Measurements from ENCODE around the gene LCN6.
"Not testable (repeated sequence)": the region's sequence is repeated elsewhere in the genome, so short reads cannot be mapped to it uniquely, and the experiment has no call there.

Gene LCN6

DNA sequence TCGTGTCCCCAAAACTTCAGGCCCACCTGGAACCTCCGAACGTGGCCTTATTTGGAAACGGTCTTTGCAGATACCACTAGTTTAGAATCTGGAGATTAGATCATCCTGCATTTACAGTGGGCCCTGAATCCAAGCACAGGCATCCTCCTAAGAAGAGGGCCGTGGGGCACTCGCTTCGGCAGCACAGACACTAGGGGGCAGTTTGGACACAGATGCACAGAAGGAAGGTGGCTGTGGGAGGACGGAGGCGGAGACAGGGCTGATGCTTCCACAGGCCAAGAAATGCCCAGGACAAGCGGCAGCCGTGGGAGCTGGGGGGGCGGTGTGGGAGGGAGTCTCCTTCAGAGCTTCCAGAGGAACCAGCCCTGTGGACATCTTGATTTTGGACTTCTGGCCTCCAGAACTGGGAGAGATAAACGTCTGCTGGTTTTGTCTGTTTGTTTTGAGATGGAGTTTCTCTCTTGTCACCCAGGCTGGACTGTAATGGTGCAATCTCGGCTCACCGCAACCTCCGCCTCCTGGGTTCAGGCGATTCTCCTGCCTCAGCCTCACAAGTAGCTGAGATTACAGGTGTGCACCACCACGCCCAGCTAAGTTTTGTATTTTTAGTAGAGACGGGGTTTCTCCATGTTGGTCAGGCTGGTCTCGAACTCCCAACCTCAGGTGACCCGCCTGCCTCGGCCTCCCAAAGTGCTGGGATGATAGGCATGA, 12.7 kb upstream of the LCN6 start:
- not testable (repeated sequence) for H3K9me3 ChIP-seq (ENCODE audit: control insufficient read depth, insufficient read depth, low read length); H3K4me3 ChIP-seq (ENCODE audit: low read length); H4K20me1 ChIP-seq (ENCODE audit: control insufficient read depth, insufficient read depth, low read depth, low read length); H3K9me2 ChIP-seq (replicated peaks; ENCODE audit: control insufficient read depth, low read length); H3K4me2 ChIP-seq (ENCODE audit: low read length); H3K79me2 ChIP-seq (ENCODE audit: control insufficient read depth, low read length); H3F3A ChIP-seq (ENCODE audit: control insufficient read depth, insufficient read depth); H3K36me3 ChIP-seq (ENCODE audit: control insufficient read depth, low read length); H3K27ac ChIP-seq (ENCODE audit: low read depth, low read length)
- peak; percentile 78 for TF ChIP-seq CTCF (IDR thresholded peaks at IDR 0.05; ENCODE audit: low read depth, low read length, poor library complexity, severe bottlenecking)
- peaks cover 42% of the 10 kb centered on the region for H3K4me1 ChIP-seq (ENCODE audit: control insufficient read depth, low read length)
- H3K27me3 ChIP-seq (ENCODE audit: control insufficient read depth, low read length) = peaks cover 15% of the 10 kb centered on the region

GRCh38 chr9:136760424-136760823, 12.1 kb upstream of the LCN6 start:
- no peaks in the 10 kb centered on the region for H3K9me2 ChIP-seq (replicated peaks; ENCODE audit: control insufficient read depth, low read length)
- H3K79me2 ChIP-seq (ENCODE audit: control insufficient read depth, low read length) = no peaks in the 10 kb centered on the region
- no peaks in the 10 kb centered on the region for H3K36me3 ChIP-seq (ENCODE audit: control insufficient read depth, low read length)
- TF ChIP-seq CTCF (IDR thresholded peaks at IDR 0.05; ENCODE audit: low read depth, low read length, poor library complexity, severe bottlenecking) = no peak
- TF ChIP-seq EZH2phosphoT487 (IDR thresholded peaks at IDR 0.05; ENCODE audit: borderline replicate concordance, low read length) = no peak
- peaks cover 10% of the 10 kb centered on the region for H3K9me3 ChIP-seq (ENCODE audit: control insufficient read depth, insufficient read depth, low read length)
- no peak overlapping the region for H3K4me3 ChIP-seq (ENCODE audit: low read length)
- peaks cover 15% of the 10 kb centered on the region for H3K27me3 ChIP-seq (ENCODE audit: control insufficient read depth, low read length)
- H4K20me1 ChIP-seq (ENCODE audit: control insufficient read depth, insufficient read depth, low read depth, low read length) = no peaks in the 10 kb centered on the region
- H3K4me1 ChIP-seq (ENCODE audit: control insufficient read depth, low read length) = peaks cover 38% of the 10 kb centered on the region
- H3F3A ChIP-seq (ENCODE audit: control insufficient read depth, insufficient read depth) = no peaks in the 10 kb centered on the region; the same call in 1 of the 2 replicates
- no peak overlapping the region for H3K27ac ChIP-seq (ENCODE audit: low read depth, low read length)
- H3K4me2 ChIP-seq (ENCODE audit: low read length) = no peak overlapping the region

GRCh38 chr9:136759436-136760325, 11.4 kb upstream of the LCN6 start:
- peaks cover 10% of the 10 kb centered on the region for H3K9me3 ChIP-seq (ENCODE audit: control insufficient read depth, insufficient read depth, low read length)
- no peaks in the 10 kb centered on the region for H3K79me2 ChIP-seq (ENCODE audit: control insufficient read depth, low read length)
- H3F3A ChIP-seq (ENCODE audit: control insufficient read depth, insufficient read depth) = no peaks in the 10 kb centered on the region; the same call in 1 of the 2 replicates
- peaks cover 38% of the 10 kb centered on the region for H3K4me1 ChIP-seq (ENCODE audit: control insufficient read depth, low read length)
- no peak overlapping the region for H3K27ac ChIP-seq (ENCODE audit: low read depth, low read length)
- no peaks in the 10 kb centered on the region for H3K9me2 ChIP-seq (replicated peaks; ENCODE audit: control insufficient read depth, low read length)
- no peak overlapping the region for H3K4me3 ChIP-seq (ENCODE audit: low read length)
- TF ChIP-seq EZH2phosphoT487 (IDR thresholded peaks at IDR 0.05; ENCODE audit: borderline replicate concordance, low read length) (no peak), CTCF (IDR thresholded peaks at IDR 0.05; ENCODE audit: low read depth, low read length, poor library complexity, severe bottlenecking) (no peak)
- H3K4me2 ChIP-seq (ENCODE audit: low read length) = no peak overlapping the region
- peaks cover 15% of the 10 kb centered on the region for H3K27me3 ChIP-seq (ENCODE audit: control insufficient read depth, low read length)
- H4K20me1 ChIP-seq (ENCODE audit: control insufficient read depth, insufficient read depth, low read depth, low read length) = no peaks in the 10 kb centered on the region
- H3K36me3 ChIP-seq (ENCODE audit: control insufficient read depth, low read length) = no peaks in the 10 kb centered on the region
